Measurements from ENCODE around the gene GSG1L.
"Not testable (repeated sequence)": the region's sequence is repeated elsewhere in the genome, so short reads cannot be mapped to it uniquely, and the experiment has no call there.

Gene GSG1L

DNA sequence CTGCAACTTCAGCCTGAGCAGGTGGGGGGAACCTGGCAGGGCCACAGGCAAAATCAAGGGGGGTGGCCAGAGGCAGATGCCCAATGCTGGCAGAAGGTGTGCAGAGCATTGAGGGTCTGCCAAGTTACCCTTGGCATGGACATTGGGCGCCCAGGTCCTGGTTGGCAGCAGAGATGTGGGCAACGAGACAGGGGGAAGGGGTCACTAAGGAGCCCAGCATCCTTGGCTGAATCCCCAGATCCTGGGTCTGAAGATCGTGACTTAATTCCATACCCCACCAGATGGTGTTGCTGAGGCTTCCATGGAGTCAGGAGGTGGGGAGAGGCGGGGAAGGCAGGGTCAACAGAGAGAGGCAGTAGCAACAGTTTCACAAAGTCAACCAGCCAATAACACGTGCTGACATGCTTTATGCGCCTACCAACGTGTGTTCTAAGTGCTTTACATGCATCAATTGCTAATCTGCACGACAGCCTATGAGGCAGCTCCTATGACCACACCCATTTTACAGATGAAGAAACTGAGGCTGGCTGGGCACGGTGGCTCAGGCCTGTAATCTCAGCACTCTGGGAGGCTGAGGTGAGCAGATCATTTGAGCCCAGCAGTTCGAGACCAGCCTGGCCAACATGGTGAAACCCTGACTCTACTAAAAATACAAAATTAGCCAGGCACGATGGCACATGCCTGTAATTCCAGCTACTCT, 83.3 kb downstream of the GSG1L start:
- DNase-seq (ENCODE audit: low spot score) = no peak

DNA sequence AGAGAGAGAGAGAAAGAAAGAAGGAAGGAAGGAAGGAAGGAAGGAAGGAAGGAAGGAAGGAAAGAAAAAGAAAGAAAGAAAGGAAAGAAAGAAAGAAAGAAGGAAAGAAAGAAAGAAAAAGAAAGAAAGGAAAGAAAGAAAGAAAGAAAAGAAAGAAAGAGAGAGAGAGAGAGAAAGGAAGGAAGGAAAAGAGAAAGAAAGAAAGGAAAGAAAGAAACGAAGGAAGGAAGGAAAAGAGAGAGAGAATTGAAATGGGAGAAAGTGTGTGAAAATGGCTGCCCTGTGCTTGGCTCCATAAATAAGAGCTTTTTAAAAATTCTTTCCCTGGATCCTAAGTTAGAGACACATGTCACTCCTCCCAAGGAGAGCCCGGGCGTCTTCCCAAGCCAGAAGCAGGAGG, 83.8 kb downstream of the GSG1L start:
- not testable (repeated sequence) for DNase-seq (ENCODE audit: low spot score)

DNA sequence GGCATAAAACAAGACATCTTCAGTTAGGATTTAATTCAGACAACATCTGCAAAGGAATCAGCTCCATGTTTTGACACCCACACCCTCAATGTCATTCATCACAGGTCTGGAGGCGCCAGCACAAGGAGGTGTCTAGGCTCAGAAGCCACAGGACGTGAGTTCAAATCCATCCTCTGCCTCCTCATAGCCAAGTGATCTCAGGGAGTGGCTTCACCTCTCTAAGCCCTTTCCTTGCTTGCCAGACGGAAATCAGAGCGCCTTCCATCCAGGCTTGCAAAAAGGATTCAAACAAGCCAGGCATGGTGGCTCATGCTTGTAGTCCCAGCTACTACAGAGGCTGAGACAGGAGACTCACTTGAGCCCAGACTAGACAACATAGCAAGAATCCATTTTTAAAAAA, 84.6 kb downstream of the GSG1L start:
- DNase-seq (ENCODE audit: low spot score) = no peak

DNA sequence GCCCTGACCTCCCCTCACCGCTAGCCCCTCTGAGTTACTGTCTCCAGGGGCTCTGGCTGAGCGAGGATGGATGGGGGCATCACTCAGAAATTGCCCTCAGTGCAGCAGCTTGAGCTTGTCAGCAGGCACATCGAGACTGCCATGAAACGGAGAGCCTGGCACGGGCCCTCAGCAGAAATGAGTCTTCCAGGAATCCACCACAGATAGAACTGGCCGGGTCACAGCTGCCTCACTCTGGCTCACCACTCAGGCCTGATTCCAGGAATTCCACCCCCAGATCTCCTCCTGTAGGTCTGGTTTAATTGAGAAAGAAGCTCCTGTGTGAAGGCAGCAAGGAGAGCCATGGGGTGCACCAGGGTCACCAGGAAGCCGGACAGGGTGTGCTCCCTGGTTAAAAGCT, 85.5 kb downstream of the GSG1L start:
- no peak for DNase-seq (ENCODE audit: low spot score)

DNA sequence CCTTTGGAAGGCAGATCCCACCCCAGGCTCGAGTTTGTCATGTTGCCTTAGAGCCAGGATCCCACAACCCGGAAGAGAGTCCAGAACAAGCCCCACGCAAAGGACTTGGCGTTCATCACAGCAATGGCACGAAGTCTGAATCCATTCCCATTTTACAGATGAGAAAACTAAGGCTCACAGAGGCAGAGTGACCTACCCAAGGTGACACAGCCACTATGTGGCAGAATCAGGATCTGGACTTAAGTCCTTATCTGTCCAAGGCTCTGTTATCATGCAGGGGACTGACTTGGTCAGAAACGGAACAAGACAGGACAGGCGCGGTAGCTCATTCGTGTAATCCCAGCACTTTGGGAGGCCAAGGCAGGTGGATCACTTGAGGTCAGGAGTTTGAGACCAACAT, 86.5 kb downstream of the GSG1L start:
- no peak for DNase-seq (ENCODE audit: low spot score)

DNA sequence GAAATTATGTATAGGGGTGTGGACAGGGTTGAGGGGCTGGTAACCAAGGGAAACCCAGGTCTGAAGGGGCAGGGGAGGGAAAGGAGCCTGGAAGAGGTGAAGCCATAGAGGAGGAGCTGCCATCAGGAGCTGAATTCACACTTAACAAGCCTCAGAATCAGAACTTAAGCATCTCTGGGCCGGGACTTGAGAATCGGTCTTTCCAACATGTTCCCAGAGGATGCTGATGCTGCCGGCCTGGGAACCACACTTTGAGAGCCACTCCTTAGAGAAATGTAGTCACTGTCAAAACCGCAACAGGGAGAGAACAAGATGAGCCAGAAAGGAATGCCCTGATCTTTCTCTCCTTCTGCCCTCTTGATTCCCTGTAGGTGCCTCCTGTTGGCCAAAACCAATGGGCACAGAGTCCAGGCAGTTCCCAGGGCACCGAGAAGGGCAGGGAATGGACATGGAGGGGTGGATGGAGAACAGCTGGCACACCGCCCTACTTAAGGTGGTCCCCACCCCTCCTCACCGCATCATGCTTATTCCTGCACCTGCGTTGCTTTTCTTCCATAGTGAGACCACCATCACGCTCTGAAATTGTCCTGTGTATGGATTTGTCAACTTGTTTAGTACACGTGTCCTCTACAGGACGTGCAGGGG, 88.5 kb downstream of the GSG1L start:
- DNase-seq (ENCODE audit: low spot score) = no peak

DNA sequence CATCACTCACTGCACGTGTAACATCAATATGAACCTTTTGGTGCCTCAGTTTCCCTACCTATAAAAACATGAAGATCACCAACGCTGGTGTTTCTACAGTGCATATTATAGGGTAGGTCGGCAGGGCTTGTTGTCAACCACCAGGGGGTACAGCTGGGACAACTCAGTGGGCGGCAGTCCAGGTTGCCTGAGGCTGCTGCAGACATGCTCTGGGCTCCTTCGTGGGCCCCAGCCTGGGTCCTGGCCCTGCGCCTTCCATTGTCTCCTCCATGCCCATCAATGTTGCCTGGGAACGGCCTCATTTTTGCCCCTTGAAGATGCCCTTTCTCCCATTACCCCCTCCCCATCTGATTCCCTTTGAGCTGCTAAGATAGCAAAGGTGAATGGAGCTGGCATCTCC, 89.8 kb downstream of the GSG1L start:
- DNase-seq (ENCODE audit: low spot score) = no peak

DNA sequence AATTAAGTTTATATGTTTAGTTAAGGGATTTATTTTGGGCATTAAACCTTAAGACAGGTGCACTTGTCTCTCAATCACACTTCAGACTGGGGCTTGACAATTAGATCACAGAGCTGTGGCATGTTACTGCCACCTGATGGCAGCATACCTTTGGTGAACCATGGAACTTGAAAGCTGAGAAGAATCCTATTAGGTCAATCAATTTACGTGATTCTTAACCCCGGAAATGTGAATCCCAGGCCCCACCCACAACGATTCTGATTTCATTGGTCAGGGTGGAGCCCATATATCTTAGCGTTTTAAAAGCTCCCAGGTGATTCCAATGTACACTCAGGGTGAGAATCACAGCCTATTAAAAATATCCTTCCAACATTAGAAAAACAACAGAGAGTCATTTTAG, 91.0 kb downstream of the GSG1L start:
- DNase-seq (ENCODE audit: low spot score) = peak; percentile 47

DNA sequence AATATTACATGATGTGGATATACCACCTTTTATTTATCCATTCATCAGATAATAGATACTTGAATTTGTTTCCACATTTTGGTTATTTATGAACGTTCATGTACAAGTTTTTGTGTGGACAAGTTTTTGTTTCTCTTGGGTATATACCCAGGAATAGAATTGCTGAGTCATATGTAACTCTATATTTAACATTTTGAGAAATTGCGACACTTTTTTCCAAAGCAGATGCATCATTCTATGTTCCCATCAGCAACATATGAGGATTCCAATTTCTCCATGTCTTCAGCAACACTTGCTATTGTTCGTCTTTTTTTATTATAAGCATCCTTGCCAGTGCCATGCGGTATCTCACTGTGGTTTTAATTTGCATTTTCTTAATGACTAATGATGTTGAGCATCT, 93.9 kb downstream of the GSG1L start:
- no peak for DNase-seq (ENCODE audit: low spot score)

DNA sequence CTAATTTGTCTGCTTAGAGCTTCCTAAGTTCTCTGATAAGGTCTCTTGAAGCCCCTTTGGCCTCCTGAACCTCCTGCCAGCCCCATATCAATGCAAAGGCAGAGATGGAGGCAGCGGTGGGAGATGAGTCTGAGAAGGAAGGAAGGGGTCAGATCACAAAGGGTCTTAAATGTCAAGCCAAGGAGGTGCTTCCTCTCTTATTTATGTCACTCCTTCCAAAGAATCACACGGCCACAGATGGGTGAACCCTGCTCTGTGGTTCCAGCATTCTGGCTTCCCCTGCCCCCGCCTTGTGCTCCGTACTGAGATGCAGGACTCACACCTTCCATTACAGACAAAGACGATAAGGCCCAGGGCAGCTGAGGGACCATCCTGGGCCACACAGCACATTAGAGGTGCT, 96.3 kb downstream of the GSG1L start:
- DNase-seq (ENCODE audit: low spot score) = no peak

DNA sequence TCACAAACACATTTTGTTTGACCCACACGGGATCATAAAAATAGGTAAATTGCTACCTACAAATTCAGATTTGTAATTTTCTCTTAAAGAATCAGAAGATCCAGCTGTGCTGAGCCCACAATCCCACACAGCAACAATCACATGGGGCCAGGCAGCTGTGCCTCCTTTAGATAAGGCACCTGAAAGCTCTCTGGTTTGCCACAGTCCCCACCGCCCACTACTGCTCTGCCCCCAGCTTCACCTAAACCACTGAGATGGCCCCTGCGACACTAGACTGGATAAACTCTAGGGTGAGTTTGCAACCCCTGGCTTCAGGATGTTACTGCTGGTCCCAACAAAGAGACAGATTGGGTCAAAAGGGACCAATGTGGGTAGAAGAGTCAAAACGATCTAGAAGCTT, 96.8 kb downstream of the GSG1L start:
- no peak for DNase-seq (ENCODE audit: low spot score)

DNA sequence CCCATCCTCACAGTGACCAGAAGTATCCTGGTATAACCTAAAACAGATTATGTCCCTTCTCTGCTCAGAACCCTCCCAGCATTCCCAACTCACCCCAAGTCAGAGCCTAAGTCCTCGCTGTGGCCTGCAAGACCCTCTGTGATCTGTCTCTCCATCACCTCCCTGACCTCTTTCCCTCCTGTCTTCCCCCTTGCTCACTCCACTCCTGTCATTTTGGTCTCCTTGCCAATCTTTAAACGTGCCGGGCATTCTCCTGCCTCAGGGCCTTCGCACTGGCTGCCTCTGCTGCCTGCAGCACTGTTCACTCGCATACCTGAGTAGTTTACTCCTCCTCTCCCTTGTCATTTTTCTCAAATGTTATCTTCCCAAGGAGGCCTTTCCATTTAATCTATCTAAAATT, 97.7 kb downstream of the GSG1L start:
- no peak for DNase-seq (ENCODE audit: low spot score)

DNA sequence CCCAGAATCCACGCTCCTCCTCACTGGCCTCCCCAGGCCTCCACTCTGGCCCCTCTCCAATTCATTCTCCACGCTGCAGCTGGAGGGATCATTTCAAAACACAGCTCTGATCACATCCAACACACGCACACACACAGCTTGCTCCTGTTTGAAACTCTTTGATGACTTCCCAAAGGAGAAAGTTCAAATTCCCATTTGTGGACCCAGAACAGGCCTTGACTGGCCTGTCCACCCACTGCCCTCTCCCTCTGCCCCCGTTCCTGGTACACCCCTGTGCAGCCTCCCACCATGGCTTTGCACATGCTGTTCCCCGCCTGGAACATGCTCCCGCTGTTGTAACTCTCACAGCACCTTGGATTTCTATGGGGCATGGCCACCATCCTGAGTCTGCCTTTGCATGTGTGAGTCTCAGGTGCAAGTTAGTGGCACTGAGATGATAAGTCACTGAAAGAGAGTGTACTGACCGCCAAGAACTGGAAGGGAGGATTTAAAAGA, 100.0 kb downstream of the GSG1L start:
- no peak for DNase-seq (ENCODE audit: low spot score)

DNA sequence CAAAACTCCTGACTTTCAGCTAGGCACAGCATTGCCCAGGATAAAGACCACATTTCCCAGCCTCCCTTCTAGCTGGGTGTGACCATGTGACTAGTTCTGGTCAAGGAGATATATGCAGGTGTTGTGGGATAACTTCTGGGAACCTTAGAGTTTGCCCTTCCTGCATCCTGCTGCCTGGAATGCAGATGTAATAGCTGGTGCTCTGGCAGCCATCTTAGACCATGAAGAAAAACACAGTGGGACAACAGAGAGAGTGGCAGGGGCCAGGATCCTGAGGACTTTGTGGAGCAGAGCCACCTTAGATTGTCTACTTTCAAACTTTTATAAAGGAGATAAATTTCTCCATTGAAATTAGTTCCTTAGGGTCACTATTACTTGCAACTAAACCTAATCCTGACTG, 101.3 kb downstream of the GSG1L start:
- no peak for DNase-seq (ENCODE audit: low spot score)

DNA sequence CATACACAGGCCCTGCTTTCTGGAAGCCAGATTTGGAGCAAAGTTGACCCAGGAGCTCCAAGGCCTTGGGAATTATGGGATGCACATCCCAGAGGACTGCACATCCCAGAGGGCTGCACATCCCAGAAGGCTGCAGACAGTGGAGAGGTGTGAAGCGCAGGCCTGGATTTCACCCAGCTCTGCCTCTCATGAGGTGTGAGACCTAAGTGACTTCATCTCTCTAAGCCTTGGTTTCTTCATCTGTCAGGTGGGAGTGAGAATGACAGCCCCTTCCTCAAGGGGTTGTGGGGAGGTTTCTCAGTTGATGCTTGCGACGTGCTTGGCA, 102.3 kb downstream of the GSG1L start:
- DNase-seq (ENCODE audit: low spot score) = no peak

DNA sequence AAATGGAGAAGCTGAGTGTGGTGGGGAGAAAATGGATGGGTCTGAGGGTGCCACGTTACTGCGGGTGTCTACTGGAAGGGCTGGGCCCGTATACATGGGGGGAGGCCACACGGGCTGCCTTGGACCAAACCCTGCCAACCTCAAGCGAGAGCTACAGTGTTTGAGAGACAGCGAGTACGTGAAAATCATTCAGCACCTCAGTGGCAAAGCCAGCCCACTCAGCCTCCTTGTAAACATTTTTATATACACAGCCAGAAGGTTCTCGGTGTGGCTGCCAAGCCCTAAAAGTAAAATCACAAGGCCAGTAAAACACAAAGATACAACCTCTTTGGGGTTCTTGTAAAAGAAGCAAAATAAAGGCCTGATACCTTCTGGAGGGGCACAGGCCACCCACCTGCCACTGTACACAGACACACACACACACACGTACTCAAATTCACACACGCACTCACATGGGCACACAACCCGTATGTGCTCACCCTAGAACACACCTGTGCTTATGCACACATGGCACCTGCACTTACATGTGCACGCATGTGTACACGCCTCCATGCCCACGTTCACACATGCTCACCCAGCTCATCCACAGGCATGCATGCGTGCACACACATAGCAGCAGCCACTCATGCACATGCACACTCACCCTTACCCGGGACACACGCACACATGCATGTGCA, 102.8 kb downstream of the GSG1L start:
- DNase-seq (ENCODE audit: low spot score) = no peak

DNA sequence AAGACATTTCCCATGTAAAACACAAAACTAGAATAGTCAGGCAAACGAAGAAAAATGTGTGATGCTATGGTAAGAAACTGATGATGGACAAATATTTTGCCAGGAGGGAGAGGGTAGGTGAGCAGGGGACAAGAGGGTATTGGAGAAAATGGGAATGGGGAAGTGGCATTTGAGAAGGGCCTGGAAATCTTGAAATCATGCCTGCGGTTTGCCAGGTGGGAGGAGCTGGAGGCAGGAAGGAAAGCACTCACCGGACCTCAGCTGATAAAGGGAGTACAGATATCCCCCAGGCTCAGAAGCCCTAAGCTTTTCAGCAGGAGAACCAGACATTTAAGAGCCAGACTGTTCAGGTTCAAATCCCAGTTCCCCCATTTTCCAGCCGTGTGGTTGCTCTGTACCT, 103.6 kb downstream of the GSG1L start:
- DNase-seq (ENCODE audit: low spot score) = no peak

DNA sequence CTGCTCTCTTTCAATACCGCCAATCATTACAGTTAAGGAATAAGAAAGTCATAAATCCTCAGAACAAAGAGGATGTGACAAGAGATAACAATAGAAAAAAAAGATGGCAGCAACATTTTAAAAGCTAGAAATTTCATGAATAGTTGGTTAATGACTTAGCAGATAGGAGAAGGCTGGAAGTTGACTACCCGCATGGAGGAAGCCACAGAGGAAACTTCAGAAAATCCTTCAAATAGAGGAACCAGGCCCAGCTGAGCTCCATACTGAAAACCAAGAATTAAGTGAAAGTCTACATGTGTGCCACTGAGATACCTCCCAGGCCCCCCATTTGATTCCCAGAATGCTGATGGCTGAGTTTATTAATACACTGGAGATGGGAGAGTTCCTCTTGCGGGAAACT, 109.3 kb downstream of the GSG1L start:
- DNase-seq (ENCODE audit: low spot score) = no peak

DNA sequence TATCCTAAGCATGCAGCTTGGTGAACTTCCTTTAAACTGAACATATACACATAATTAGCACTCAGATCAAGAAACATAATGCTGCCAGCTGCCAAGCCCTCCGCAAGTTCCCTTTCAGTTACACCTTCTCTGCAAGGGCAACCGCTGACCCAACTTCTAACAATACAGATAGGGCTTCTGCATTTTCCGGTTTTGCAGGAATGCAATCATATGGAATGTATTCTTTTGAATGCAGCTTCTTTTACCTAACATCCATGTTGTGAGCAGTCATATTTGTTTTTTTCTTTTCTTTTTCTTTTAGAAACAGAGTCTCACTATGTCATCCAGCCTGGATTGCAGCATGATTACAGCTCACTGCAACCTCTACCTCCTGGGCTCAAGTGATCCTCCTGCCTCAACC, 110.7 kb downstream of the GSG1L start:
- no peak for DNase-seq (ENCODE audit: low spot score)

DNA sequence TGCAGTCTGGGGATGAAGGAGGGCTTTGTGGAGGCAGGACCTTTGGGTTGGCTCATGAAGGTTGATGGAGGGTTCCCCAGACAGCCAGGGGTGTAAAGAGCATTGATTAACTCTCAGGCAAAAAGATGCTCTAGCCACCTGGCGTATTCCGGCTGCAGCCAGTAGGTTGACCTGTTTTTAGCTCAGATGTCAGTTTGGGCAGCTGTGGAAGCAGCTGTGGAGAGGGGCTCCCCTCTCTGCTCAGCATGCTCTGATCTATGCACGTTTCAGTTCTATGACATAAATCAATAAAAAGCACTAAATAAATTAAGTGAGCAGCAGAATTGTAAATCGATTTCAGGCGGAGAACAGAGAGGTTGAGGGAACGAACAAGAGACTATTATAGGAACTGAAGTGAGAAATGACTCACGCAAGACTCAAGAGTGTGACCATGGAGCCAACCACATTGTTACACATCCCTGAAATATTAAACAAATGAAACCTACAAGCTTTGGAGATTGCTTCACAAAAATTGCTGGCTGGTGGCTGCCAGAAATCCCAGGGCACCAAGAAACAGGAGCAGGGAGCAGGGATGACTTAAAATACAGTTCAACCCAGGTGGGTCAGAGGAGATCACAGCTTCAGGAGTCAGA, 111.9 kb downstream of the GSG1L start:
- DNase-seq (ENCODE audit: low spot score) = no peak

DNA sequence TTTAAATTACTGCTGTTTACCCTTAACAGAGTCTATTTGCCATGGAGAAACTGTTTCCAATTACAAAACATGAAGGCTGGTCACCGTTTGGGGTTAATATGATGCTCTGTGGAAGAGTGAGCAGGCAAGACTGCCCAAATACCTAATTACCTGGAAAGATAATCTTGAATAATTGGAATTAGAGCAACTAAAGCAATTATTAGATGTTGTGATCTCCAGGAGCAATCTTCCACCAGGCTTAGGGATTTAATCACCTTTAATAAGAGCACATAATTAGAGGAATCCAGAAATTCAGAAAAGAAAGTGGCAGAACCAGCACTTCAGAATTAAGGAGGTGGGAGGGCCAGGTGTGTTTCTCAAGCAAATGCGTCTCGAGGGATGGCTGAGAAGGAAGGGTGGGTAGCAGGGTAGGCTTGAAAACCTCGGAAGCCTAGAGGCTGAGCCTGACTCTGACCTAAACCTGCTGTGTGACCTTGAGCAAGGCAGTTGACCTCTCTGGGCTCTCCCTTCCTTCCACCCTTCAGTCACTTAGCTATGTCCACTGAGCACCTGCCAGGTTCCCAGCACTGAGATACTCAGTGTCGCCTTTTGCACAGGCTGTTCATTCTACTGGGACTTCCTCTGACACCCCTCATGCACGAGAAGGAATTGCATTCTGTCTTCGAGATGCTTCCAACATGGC, 113.2 kb downstream of the GSG1L start:
- no peak for DNase-seq (ENCODE audit: low spot score)

DNA sequence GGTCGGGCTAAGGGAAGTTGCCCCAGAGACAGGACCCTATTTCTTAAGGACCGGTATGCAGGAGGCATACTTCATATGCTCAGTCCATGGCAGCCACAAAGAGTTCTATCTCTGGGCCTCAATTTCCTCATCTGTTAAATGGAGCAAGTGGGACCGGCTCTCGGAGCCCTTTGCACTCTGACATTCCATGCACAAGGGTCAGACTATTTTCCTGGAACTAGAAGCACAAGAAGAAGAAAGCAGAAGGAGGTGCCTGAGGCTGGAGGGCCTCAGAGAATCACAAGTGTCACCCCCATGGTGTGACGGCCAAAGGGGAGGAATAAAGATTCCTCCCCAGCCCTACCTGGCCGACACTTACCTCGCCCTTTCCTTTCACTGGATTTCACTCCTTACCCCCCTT, 115.8 kb downstream of the GSG1L start:
- DNase-seq (ENCODE audit: low spot score) = no peak
